22Rv1 (cell line): ENCODE results near the gene GSTO1.

Source experiments
- H3K27ac ChIP-seq: fragments of 450-650 bp; 2 replicates; pipeline ENCODE4 v1.5.1; 2017
- ZFX ChIP-seq: fragments of 450-650 bp; IDR thresholded peaks from 2 replicates; pipeline ENCODE4 v1.6.1; 2017; ENCODE audit warnings: antibody characterized with exemption, borderline replicate concordance
- TF ChIP-seq, protein P1 (sequence below): fragments of 450-650 bp; IDR thresholded peaks from 2 replicates; pipeline ENCODE4 v1.5.1; 2017; ENCODE audit warnings: mild to moderate bottlenecking

The GSTO1 gene

GRCh38 chr10:104300736-104301292, 46.1 kb downstream of the GSTO1 start:
- H3K27ac ChIP-seq: no peak overlapping the region
- TF ChIP-seq ZFX: no peak
- TF ChIP-seq, protein P1, sequence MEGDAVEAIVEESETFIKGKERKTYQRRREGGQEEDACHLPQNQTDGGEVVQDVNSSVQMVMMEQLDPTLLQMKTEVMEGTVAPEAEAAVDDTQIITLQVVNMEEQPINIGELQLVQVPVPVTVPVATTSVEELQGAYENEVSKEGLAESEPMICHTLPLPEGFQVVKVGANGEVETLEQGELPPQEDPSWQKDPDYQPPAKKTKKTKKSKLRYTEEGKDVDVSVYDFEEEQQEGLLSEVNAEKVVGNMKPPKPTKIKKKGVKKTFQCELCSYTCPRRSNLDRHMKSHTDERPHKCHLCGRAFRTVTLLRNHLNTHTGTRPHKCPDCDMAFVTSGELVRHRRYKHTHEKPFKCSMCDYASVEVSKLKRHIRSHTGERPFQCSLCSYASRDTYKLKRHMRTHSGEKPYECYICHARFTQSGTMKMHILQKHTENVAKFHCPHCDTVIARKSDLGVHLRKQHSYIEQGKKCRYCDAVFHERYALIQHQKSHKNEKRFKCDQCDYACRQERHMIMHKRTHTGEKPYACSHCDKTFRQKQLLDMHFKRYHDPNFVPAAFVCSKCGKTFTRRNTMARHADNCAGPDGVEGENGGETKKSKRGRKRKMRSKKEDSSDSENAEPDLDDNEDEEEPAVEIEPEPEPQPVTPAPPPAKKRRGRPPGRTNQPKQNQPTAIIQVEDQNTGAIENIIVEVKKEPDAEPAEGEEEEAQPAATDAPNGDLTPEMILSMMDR: no peak

GRCh38 chr10:104301907-104302690, 47.4 kb downstream of the GSTO1 start:
- TF ChIP-seq, protein P1: no peak
- no peak for TF ChIP-seq ZFX
- no peak overlapping the region for H3K27ac ChIP-seq

- TF ChIP-seq ZFX: no peak
- TF ChIP-seq, protein P1: no peak
- no peak overlapping the region for H3K27ac ChIP-seq
Observed at GRCh38 chr10:104303594-104304355, 49.1 kb downstream of the GSTO1 start.

DNA sequence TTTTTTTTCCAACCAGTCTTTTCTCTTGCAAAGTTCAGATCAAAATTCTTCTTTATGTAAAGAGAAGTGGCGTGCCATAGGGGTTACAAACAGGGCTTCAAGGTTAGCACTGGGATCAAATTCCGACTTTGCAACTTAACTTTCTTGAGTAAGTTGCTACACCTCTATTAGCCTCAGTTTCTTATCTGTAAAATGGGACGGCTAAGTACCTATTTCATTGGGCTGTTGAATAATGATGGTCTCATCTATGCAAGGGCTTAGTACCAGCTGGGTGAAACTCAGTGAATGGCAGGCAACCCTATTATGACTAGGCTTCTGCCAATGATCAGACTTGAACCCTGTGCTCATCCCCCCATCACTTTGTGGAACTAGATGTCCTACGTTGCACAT, 49.7 kb downstream of the GSTO1 start:
- H3K27ac ChIP-seq: no peak overlapping the region
- no peak for TF ChIP-seq ZFX
- TF ChIP-seq, protein P1: no peak

- no peak overlapping the region for H3K27ac ChIP-seq
- TF ChIP-seq ZFX: no peak
- TF ChIP-seq, protein P1: no peak
Observed at GRCh38 chr10:104304927-104305326, 50.2 kb downstream of the GSTO1 start.

DNA sequence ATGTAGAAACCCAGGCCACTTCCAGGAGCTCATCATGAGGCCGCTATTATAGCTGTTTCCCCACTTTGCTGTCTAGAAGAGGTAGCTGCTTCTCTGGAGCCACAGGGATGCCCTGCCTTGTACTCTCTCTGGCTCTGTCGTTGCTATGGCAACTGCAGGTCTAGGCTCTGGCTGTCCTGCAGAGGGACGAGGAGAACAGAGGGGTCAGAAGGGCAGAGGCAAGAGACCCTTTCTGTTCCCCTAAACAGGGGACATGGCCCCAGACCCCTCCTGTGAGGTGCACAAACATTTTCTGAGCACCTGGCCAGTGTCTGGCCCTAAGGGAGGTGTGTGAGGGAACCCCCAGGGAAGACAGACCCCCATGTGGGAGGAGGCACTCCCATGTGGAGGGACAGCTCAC, 52.2 kb downstream of the GSTO1 start:
- no peak overlapping the region for H3K27ac ChIP-seq
- TF ChIP-seq, protein P1: no peak
- no peak for TF ChIP-seq ZFX
